Hepatocyte (in vitro differentiated cells): ENCODE results near the gene TOP1. TPM values are rescaled to one million over a fixed set of nuclear protein-coding genes. Genes with fewer than 3 reads are reported as not detected.

Source experiments
- DNase-seq: peaks from one replicate; pipeline ENCODE4 v3.0.0-alpha.2; 2016; ENCODE audit warnings: low spot score
- H2AFZ ChIP-seq: fragments of 200-600 bp; sonication (generic); 2 replicates; pipeline ENCODE4 v1.6.0; 2016; ENCODE audit warnings: antibody characterized with exemption, mild to moderate bottlenecking
- H3K27ac ChIP-seq: fragments of 200-600 bp; sonication (generic); 2 replicates; pipeline ENCODE4 v1.5.1; 2016; ENCODE audit warnings: mild to moderate bottlenecking
- H3K27me3 ChIP-seq: fragments of 200-600 bp; sonication (generic); 2 replicates; pipeline ENCODE4 v1.6.1; 2016
- H3K36me3 ChIP-seq: fragments of 200-600 bp; sonication (generic); replicated peaks from 2 replicates; pipeline ENCODE4 v1.5.1; 2016; ENCODE audit warnings: low read depth; ENCODE audit not compliant: insufficient read depth
- H3K4me1 ChIP-seq: fragments of 200-600 bp; sonication (generic); 2 replicates; pipeline ENCODE4 v1.5.1; 2016; ENCODE audit warnings: mild to moderate bottlenecking, moderate library complexity; ENCODE audit not compliant: insufficient read depth
- H3K4me2 ChIP-seq: fragments of 200-600 bp; sonication (generic); 2 replicates; pipeline ENCODE4 v1.6.0; 2016
- H3K4me3 ChIP-seq: fragments of 200-600 bp; sonication (generic); 2 replicates; pipeline ENCODE4 v1.5.1; 2016; ENCODE audit warnings: mild to moderate bottlenecking
- H3K79me2 ChIP-seq: fragments of 200-600 bp; sonication (generic); 2 replicates; pipeline ENCODE4 v1.6.0; 2017; ENCODE audit warnings: mild to moderate bottlenecking
- H3K9me2 ChIP-seq: fragments of 200-600 bp; sonication (generic); replicated peaks from 2 replicates; pipeline ENCODE4 v1.6.0; 2017; ENCODE audit warnings: mild to moderate bottlenecking; ENCODE audit not compliant: insufficient read depth
- H3K9me3 ChIP-seq: fragments of 200-600 bp; sonication (generic); 2 replicates; pipeline ENCODE4 v1.5.1; 2016; ENCODE audit warnings: low read depth, mild to moderate bottlenecking
- H4K20me1 ChIP-seq: fragments of 200-600 bp; sonication (generic); 2 replicates; pipeline ENCODE4 v1.6.0; 2016; ENCODE audit warnings: mild to moderate bottlenecking; ENCODE audit not compliant: insufficient read depth, poor library complexity, severe bottlenecking
- CTCF ChIP-seq: fragments of 200-600 bp; sonication (generic); IDR thresholded peaks from 2 replicates; pipeline ENCODE4 v1.5.1; 2016; ENCODE audit warnings: antibody characterized with exemption, mild to moderate bottlenecking; ENCODE audit not compliant: poor library complexity
- EZH2 ChIP-seq: fragments of 200-600 bp; sonication (generic); IDR thresholded peaks from 2 replicates; pipeline ENCODE4 v1.6.1; 2016; ENCODE audit warnings: antibody characterized with exemption, mild to moderate bottlenecking, borderline replicate concordance
- EZH2phosphoT487 ChIP-seq: fragments of 200-600 bp; sonication (generic); IDR thresholded peaks from one replicate; pipeline ENCODE4 v1.6.1; 2018; ENCODE audit warnings: antibody characterized with exemption, mild to moderate bottlenecking, low read depth, moderate library complexity; ENCODE audit not compliant: unreplicated experiment, severe bottlenecking
- WGBS: methylation state at CpG from one replicate; pipeline ENCODE4 v1.1.6; 2016; ENCODE audit warnings: low lambda C conversion rate; ENCODE audit errors: missing lambda C conversion rate; 5-methylcytosine and 5-hydroxymethylcytosine counted together
- polyA plus RNA-seq: library from polyadenylated mRNA; unstranded; fragments of >200 nt; fragmentation: Nextera tagmentation; extraction: Ambion mirVana; gene quantifications from 2 replicates; pipeline ENCODE4 v1.2.1, GENCODE V29; 2016
- total RNA-seq: library from RNA; depleted of rRNA; stranded (reverse); fragments of >200 nt; gene quantifications from 2 replicates; pipeline ENCODE4 v1.2.3, GENCODE V29; 2014

Gene TOP1
- total and polyA plus RNA-seq, 2 experiments from 2014 or later = 28.3 to 38.2 TPM

DNA sequence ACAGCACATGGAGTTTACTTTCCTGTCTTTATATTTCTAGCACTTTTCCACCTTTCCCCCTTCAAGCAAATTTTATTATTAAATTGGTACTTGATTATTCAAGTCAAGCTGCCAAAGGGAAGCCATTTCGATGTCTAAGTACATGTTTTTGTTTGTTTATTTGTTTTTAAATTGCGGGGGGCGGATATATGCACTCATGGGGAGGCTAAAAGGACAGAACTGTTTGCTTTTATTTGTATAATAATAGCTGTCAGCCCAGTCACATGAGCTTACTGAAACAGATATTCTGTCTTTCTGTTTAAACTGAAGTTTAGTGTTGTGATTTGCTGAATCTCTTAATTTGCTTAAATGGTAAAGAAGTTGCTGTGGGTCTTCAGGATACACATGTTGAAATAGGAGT, 59.2 kb downstream of the TOP1 start:
- Histone ChIP-seq H2AFZ (no peak overlapping the region), H3K4me2 (no peak overlapping the region), H3K9me3 (no peaks in the 10 kb centered on the region), H3K27ac (no peak overlapping the region), H3K36me3 (peaks cover 5% of the 10 kb centered on the region), H4K20me1 (no peaks in the 10 kb centered on the region), H3K9me2 (no peaks in the 10 kb centered on the region), H3K79me2 (peaks cover 16% of the 10 kb centered on the region), H3K4me3 (no peak overlapping the region), H3K4me1 (peaks cover 11% of the 10 kb centered on the region), H3K27me3 (no peaks in the 10 kb centered on the region)
- no peak for DNase-seq
- TF ChIP-seq CTCF (no peak), EZH2 (no peak), EZH2phosphoT487 (no peak)
- WGBS = 62% methylated on average over 3 of the region's 3 CpGs

GRCh38 chr20:41089555-41089954, 60.9 kb downstream of the TOP1 start:
- Histone ChIP-seq H3K9me2 (no peaks in the 10 kb centered on the region), H3K79me2 (peaks cover 16% of the 10 kb centered on the region), H3K4me2 (no peak overlapping the region), H3K27ac (no peak overlapping the region), H3K27me3 (no peaks in the 10 kb centered on the region), H2AFZ (no peak overlapping the region), H3K4me3 (no peak overlapping the region), H3K9me3 (no peaks in the 10 kb centered on the region), H3K36me3 (no peaks in the 10 kb centered on the region), H4K20me1 (no peaks in the 10 kb centered on the region), H3K4me1 (peaks cover 11% of the 10 kb centered on the region)
- DNase-seq = no peak
- TF ChIP-seq EZH2 (no peak), CTCF (no peak), EZH2phosphoT487 (no peak)
- WGBS = 89% methylated on average over 3 of the region's 3 CpGs

GRCh38 chr20:41091927-41092326, 63.3 kb downstream of the TOP1 start:
- Histone ChIP-seq H3K36me3 (no peaks in the 10 kb centered on the region), H3K4me2 (no peak overlapping the region), H3K27ac (no peak overlapping the region), H3K4me1 (peaks cover 4% of the 10 kb centered on the region), H3K9me3 (no peaks in the 10 kb centered on the region), H3K27me3 (no peaks in the 10 kb centered on the region), H3K4me3 (no peak overlapping the region), H4K20me1 (no peaks in the 10 kb centered on the region), H3K79me2 (peaks cover 12% of the 10 kb centered on the region), H3K9me2 (no peaks in the 10 kb centered on the region), H2AFZ (no peak overlapping the region)
- 89% methylated on average over 4 of the region's 4 CpGs for WGBS
- DNase-seq = no peak
- TF ChIP-seq CTCF = no peak
- no peak for TF ChIP-seq EZH2phosphoT487
- TF ChIP-seq EZH2 = no peak
